Thoracic aorta (tissue), 2 donors: ENCODE data around the gene WDFY1. TPM values are rescaled to one million over a fixed set of nuclear protein-coding genes. Genes with fewer than 3 reads are reported as not detected.
"Not testable (repeated sequence)": the region's sequence is repeated elsewhere in the genome, so short reads cannot be mapped to it uniquely, and the experiment has no call there.

Experiments used
- ATAC-seq: fragments of 150-250 bp; one replicate; pipeline ENCODE4 v1.8.0; 2017; ENCODE audit warnings: low read depth; ENCODE audit not compliant: insufficient number of reproducible peaks, low FRiP score
- DNase-seq: peaks from one replicate; pipeline ENCODE4 v3.0.0-alpha.2; 2020; ENCODE audit warnings: low spot score
- H3K27ac ChIP-seq, 2 donors: fragments of 200-600 bp; sonication (generic); 1 replicate in 1 of 2; 2 replicates in 1 of 2; pipeline ENCODE4 v1.5.1; 2016; ENCODE audit warnings: mild to moderate bottlenecking in 2 of 2, moderate library complexity in 2 of 2
- H3K27me3 ChIP-seq: fragments of 200-600 bp; sonication (generic); replicated peaks from 2 replicates; pipeline ENCODE4 v1.6.0; 2016; ENCODE audit warnings: mild to moderate bottlenecking; ENCODE audit not compliant: insufficient read depth
- H3K36me3 ChIP-seq: fragments of 200-600 bp; sonication (generic); one replicate; pipeline ENCODE4 v1.5.1; 2016
- H3K4me1 ChIP-seq, 2 donors: fragments of 200-600 bp; sonication (generic); 1 replicate in 1 of 2; 2 replicates in 1 of 2; pipeline versions ENCODE4 v1.5.1 to v1.6.0; 2016; ENCODE audit warnings: low read depth in 2 of 2, mild to moderate bottlenecking in 1 of 2; ENCODE audit not compliant: control insufficient read depth in 1 of 2
- H3K4me3 ChIP-seq: fragments of 200-600 bp; sonication (generic); 2 replicates; pipeline ENCODE4 v1.5.1; 2016; ENCODE audit warnings: mild to moderate bottlenecking
- H3K9me3 ChIP-seq: fragments of 200-600 bp; sonication (generic); 2 replicates; pipeline ENCODE4 v1.5.1; 2016
- total RNA-seq, 2 donors: library from RNA; depleted of rRNA; stranded (reverse); fragments of >200 nt; gene quantifications; one replicate each; pipeline versions ENCODE4 v1.1.0 to v1.2.3, GENCODE V29; 2016
- TF ChIP-seq, protein P1 (sequence below): fragments of 200-600 bp; sonication (generic); IDR thresholded peaks from one replicate; pipeline ENCODE4 v1.5.1; 2019; ENCODE audit warnings: antibody characterized with exemption

The WDFY1 gene
- total RNA-seq, 2 donors from 2014 or later = 51.4 to 64.0 TPM

DNA sequence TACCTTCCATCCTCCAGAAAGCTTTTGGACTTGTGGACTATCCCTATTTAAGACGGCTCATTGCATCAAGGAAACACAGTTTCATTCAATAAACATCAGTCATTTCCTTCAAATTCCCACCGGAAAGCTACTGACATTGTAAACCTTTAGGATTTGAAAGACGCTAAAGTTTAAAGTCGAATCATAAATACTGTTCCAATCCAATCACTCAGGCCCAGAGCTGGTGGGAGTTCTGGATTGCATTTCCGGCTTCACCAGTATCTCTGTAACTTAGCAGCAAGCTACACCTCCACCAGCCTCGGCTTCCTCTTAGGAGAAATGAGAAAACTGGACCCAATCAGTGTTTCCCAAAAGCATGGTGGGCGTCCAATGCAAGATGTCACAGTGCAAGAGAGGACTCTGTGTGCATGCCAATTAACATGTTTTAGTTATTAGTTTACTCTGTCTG is 1.6 kb downstream of the WDFY1 start:
- H3K27ac ChIP-seq = peak overlapping the region; percentile 81 to 86
- TF ChIP-seq, protein P1, sequence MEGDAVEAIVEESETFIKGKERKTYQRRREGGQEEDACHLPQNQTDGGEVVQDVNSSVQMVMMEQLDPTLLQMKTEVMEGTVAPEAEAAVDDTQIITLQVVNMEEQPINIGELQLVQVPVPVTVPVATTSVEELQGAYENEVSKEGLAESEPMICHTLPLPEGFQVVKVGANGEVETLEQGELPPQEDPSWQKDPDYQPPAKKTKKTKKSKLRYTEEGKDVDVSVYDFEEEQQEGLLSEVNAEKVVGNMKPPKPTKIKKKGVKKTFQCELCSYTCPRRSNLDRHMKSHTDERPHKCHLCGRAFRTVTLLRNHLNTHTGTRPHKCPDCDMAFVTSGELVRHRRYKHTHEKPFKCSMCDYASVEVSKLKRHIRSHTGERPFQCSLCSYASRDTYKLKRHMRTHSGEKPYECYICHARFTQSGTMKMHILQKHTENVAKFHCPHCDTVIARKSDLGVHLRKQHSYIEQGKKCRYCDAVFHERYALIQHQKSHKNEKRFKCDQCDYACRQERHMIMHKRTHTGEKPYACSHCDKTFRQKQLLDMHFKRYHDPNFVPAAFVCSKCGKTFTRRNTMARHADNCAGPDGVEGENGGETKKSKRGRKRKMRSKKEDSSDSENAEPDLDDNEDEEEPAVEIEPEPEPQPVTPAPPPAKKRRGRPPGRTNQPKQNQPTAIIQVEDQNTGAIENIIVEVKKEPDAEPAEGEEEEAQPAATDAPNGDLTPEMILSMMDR = no peak

DNA sequence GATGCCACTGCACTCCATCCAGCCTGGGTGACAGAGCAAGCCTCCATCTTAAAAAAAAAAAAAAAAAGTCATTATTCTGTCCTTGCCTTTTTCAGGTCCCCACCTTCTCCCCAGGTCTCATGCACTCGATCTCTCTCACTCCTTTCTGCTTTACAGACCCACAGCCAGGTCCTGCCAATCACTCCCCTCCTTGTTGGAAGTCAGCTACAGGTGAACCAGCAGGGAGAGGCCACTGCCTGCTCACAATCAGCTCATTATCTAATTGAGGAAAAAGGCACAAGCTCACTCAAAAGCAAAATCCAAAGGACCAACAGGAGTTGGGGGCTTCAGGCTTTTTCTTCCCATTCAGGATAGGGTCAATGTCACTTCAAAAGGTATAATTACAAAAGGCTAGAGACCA is 2.0 kb downstream of the WDFY1 start:
- Histone ChIP-seq H3K36me3 (no peaks in the 10 kb centered on the region), H3K4me1 (peaks cover 35 to 54% of the 10 kb centered on the region in 2 donors)

More for the DNA sequence above, 1.6 kb downstream of the WDFY1 start:
- DNase-seq = no peak
- Histone ChIP-seq H3K4me1 (peaks cover 34 to 50% of the 10 kb centered on the region in 2 donors), H3K36me3 (no peaks in the 10 kb centered on the region), H3K9me3 (no peaks in the 10 kb centered on the region), H3K27me3 (no peaks in the 10 kb centered on the region), H3K4me3 (peak overlapping the region; percentile 76)
- no peak for ATAC-seq

DNA sequence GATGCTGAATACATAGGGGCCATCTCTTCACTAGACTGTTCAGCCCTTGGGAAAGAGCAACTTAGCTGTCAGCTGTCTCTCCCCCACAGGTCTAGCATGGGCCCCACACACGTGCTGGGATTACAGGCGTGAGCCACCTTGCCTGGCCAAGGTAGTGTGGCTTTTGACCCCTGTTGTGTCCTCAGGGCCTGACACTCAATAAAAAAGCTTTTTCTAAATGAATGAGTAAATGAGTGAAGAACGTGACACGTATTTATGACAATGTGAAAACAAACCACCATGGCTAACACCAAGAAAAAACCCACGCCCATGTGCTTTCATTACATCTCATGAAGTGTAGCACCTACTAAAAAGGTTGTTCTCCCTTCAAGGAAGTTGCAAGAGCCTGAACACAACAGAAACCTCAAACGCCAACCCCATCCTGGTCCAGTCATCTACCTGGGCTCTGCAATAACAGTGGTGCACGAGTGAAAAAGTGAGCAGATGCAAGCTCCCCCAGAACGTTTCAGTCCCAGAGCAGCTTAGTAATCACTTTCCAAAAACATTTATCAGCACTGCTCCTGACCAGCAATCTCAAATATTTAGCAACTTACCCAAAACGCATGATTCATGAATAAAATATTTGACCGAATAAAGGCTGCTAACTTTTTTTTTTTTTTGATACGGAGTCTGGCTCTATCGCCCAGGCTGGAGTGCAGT is 3.4 kb downstream of the WDFY1 start:
- Histone ChIP-seq H3K4me1 (peaks cover 47 to 69% of the 10 kb centered on the region in 2 donors), H3K27ac (peak overlapping the region; percentile 38 to 70), H3K4me3 (peak overlapping the region; percentile 16), H3K27me3 (no peaks in the 10 kb centered on the region), H3K9me3 (no peaks in the 10 kb centered on the region), H3K36me3 (no peaks in the 10 kb centered on the region)
- DNase-seq (no peak), ATAC-seq (peak; percentile 57)
- TF ChIP-seq, protein P1 = no peak

More for the DNA sequence above, 2.0 kb downstream of the WDFY1 start:
- TF ChIP-seq, protein P1 = no peak
- H3K9me3 ChIP-seq = no peaks in the 10 kb centered on the region
- no peak for ATAC-seq
- peak overlapping the region; percentile 76 for H3K4me3 ChIP-seq
- H3K27ac ChIP-seq = peak overlapping the region; percentile 81 to 86
- DNase-seq = no peak
- no peaks in the 10 kb centered on the region for H3K27me3 ChIP-seq

DNA sequence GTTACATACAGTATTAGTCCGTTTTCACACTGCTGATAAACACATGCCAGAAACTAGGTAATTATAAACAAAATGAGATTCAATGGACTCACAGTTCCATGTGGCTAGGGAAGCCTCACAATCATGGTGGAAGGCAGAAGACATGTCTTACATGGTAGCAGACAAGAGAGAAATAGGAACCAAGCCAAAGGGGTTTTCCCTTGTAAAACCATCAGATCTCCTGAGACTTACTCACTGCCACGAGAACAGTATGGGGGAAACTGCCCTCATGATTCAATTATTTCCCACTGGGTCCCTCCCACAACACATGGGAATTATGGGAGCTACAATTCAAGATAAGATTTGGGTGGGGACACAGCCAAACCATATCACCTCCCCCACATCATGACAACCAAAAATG is 5.7 kb downstream of the WDFY1 start:
- not testable (repeated sequence) for H3K36me3 ChIP-seq, H3K9me3 ChIP-seq, DNase-seq, H3K27me3 ChIP-seq, ATAC-seq, H3K27ac ChIP-seq, H3K4me3 ChIP-seq
- peaks cover 64 to 87% of the 10 kb centered on the region in 2 donors for H3K4me1 ChIP-seq

DNA sequence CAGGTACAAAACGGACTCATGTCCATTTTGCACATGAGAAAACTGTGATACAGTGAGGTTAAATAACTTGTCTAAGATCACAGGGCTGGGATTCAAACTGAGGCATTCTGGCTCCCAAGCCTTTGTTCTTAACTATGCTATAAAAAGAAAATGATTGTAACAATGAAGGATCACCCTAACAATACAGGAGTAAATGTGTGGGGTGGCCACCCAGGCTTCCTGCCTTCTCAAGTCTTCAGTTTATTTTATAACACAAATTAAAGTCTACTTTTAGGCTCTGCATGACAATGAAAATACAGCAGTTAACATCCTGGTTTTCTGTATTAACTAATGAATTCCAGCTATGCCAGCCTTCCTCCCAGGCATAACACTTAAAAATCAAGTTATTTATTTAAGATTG is 7.6 kb downstream of the WDFY1 start:
- TF ChIP-seq, protein P1 = no peak
- peak overlapping the region in 1 of 2 donors; percentile 2 for H3K27ac ChIP-seq
- ATAC-seq (no peak), DNase-seq (no peak)
- H3K4me3 ChIP-seq = peak overlapping the region; percentile 22
- H3K27me3 ChIP-seq = no peaks in the 10 kb centered on the region
- H3K36me3 ChIP-seq = no peaks in the 10 kb centered on the region
- no peaks in the 10 kb centered on the region for H3K9me3 ChIP-seq
- H3K4me1 ChIP-seq = peaks cover 70 to 93% of the 10 kb centered on the region in 2 donors
